HepG2 (cell line): ENCODE results near the gene ZNF618.

Experiments
- HDAC1 ChIP-seq: sonication (generic); formaldehyde crosslinking; IDR thresholded peaks from 2 replicates; pipeline ENCODE4 v1.5.1; 2020; ENCODE audit warnings: mild to moderate bottlenecking, missing genetic modification reagents
- NFYB ChIP-seq: sonication (generic); formaldehyde crosslinking; IDR thresholded peaks from 2 replicates; pipeline ENCODE4 v1.4.0; 2020; ENCODE audit warnings: missing genetic modification reagents
- TFE3 ChIP-seq: IDR thresholded peaks from 2 replicates; pipeline ENCODE4 v1.6.1; 2016
- TOE1 ChIP-seq: sonication (generic); formaldehyde crosslinking; IDR thresholded peaks from 2 replicates; pipeline ENCODE4 v1.4.0; 2020; ENCODE audit warnings: mild to moderate bottlenecking, missing genetic modification reagents
- ZBTB33 ChIP-seq: sonication (generic); formaldehyde crosslinking; IDR thresholded peaks from 2 replicates; pipeline ENCODE4 v1.4.0; 2020; ENCODE audit warnings: missing genetic modification reagents
- TF ChIP-seq, protein P1 (sequence below): sonication (generic); formaldehyde crosslinking; IDR thresholded peaks from 2 replicates; pipeline ENCODE4 v1.5.0; 2020; ENCODE audit warnings: mild to moderate bottlenecking, missing genetic modification reagents, moderate library complexity
- TF ChIP-seq, protein P2 (sequence below): sonication (generic); formaldehyde crosslinking; IDR thresholded peaks from 2 replicates; pipeline ENCODE4 v1.4.0; 2020; ENCODE audit warnings: missing genetic modification reagents
- TF ChIP-seq, protein P3 (sequence below), 2 experiments: sonication (generic) in 1 of 2; formaldehyde crosslinking in 1 of 2; IDR thresholded peaks; 2 replicates each; pipeline versions ENCODE4 v1.5.1 to v1.6.1; 2011 to 2020; ENCODE audit warnings: borderline replicate concordance in 1 of 2, low read depth in 1 of 2, low read length in 1 of 2, mild to moderate bottlenecking in 1 of 2, missing genetic modification reagents in 1 of 2, moderate library complexity in 1 of 2

GRCh38 chr9:114004221-114004716 lies 128.2 kb downstream of the ZNF618 start:
- TF ChIP-seq HDAC1 (CRISPR knock-in tag): no peak
- TF ChIP-seq, protein P1, sequence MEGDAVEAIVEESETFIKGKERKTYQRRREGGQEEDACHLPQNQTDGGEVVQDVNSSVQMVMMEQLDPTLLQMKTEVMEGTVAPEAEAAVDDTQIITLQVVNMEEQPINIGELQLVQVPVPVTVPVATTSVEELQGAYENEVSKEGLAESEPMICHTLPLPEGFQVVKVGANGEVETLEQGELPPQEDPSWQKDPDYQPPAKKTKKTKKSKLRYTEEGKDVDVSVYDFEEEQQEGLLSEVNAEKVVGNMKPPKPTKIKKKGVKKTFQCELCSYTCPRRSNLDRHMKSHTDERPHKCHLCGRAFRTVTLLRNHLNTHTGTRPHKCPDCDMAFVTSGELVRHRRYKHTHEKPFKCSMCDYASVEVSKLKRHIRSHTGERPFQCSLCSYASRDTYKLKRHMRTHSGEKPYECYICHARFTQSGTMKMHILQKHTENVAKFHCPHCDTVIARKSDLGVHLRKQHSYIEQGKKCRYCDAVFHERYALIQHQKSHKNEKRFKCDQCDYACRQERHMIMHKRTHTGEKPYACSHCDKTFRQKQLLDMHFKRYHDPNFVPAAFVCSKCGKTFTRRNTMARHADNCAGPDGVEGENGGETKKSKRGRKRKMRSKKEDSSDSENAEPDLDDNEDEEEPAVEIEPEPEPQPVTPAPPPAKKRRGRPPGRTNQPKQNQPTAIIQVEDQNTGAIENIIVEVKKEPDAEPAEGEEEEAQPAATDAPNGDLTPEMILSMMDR: no peak
- TF ChIP-seq, protein P2, sequence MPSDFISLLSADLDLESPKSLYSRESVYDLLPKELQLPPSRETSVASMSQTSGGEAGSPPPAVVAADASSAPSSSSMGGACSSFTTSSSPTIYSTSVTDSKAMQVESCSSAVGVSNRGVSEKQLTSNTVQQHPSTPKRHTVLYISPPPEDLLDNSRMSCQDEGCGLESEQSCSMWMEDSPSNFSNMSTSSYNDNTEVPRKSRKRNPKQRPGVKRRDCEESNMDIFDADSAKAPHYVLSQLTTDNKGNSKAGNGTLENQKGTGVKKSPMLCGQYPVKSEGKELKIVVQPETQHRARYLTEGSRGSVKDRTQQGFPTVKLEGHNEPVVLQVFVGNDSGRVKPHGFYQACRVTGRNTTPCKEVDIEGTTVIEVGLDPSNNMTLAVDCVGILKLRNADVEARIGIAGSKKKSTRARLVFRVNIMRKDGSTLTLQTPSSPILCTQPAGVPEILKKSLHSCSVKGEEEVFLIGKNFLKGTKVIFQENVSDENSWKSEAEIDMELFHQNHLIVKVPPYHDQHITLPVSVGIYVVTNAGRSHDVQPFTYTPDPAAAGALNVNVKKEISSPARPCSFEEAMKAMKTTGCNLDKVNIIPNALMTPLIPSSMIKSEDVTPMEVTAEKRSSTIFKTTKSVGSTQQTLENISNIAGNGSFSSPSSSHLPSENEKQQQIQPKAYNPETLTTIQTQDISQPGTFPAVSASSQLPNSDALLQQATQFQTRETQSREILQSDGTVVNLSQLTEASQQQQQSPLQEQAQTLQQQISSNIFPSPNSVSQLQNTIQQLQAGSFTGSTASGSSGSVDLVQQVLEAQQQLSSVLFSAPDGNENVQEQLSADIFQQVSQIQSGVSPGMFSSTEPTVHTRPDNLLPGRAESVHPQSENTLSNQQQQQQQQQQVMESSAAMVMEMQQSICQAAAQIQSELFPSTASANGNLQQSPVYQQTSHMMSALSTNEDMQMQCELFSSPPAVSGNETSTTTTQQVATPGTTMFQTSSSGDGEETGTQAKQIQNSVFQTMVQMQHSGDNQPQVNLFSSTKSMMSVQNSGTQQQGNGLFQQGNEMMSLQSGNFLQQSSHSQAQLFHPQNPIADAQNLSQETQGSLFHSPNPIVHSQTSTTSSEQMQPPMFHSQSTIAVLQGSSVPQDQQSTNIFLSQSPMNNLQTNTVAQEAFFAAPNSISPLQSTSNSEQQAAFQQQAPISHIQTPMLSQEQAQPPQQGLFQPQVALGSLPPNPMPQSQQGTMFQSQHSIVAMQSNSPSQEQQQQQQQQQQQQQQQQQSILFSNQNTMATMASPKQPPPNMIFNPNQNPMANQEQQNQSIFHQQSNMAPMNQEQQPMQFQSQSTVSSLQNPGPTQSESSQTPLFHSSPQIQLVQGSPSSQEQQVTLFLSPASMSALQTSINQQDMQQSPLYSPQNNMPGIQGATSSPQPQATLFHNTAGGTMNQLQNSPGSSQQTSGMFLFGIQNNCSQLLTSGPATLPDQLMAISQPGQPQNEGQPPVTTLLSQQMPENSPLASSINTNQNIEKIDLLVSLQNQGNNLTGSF: no peak
- TF ChIP-seq ZBTB33: no peak
- TF ChIP-seq, protein P3, sequence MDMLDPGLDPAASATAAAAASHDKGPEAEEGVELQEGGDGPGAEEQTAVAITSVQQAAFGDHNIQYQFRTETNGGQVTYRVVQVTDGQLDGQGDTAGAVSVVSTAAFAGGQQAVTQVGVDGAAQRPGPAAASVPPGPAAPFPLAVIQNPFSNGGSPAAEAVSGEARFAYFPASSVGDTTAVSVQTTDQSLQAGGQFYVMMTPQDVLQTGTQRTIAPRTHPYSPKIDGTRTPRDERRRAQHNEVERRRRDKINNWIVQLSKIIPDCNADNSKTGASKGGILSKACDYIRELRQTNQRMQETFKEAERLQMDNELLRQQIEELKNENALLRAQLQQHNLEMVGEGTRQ (IDR thresholded peaks at IDR 0.05; ENCODE audit: low read depth, low read length): no peak
- TF ChIP-seq, protein P3 (CRISPR knock-in tag; IDR thresholded peaks at IDR 0.05; ENCODE audit: borderline replicate concordance): no peak
- no peak for TF ChIP-seq TOE1 (CRISPR knock-in tag)
- TF ChIP-seq NFYB: no peak
- TF ChIP-seq TFE3 (CRISPR knock-in tag): no peak
